HG03135 (cell line): ENCODE data around the gene USP34.

Experiments
- ATAC-seq: cut with Tn5 transposase; IDR thresholded peaks from one replicate; pipeline ENCODE4 v1.9.1; 2021; ENCODE audit warnings: mild to moderate bottlenecking, moderate library complexity; ENCODE audit not compliant: unreplicated experiment

USP34 gene

GRCh38 chr2:61327173-61327572 lies 143.7 kb downstream of the USP34 start:
- no peak for ATAC-seq

GRCh38 chr2:61326423-61326822 lies 144.5 kb downstream of the USP34 start:
- ATAC-seq: no peak

- ATAC-seq: no peak
Measured at GRCh38 chr2:61320181-61320580, 150.7 kb downstream of the USP34 start.

GRCh38 chr2:61318553-61318952 lies 152.3 kb downstream of the USP34 start:
- no peak for ATAC-seq

- ATAC-seq: no peak
Measured at GRCh38 chr2:61295981-61296380, 174.9 kb downstream of the USP34 start.

- no peak for ATAC-seq
Measured at GRCh38 chr2:61291851-61292575, 178.9 kb downstream of the USP34 start.

- no peak for ATAC-seq
Measured at GRCh38 chr2:61288070-61288841, 182.6 kb downstream of the USP34 start.

GRCh38 chr2:61287254-61287653 lies 183.6 kb downstream of the USP34 start:
- ATAC-seq: no peak

- ATAC-seq: no peak
Measured at GRCh38 chr2:61283443-61284160, 187.3 kb downstream of the USP34 start.

- ATAC-seq: no peak
Measured at GRCh38 chr2:61282104-61282590, 188.7 kb downstream of the USP34 start.

- no peak for ATAC-seq
Measured at GRCh38 chr2:61281321-61281720, 189.6 kb downstream of the USP34 start.

GRCh38 chr2:61277756-61278155 lies 193.1 kb downstream of the USP34 start:
- no peak for ATAC-seq

GRCh38 chr2:61275575-61276184 lies 195.2 kb downstream of the USP34 start:
- no peak for ATAC-seq

GRCh38 chr2:61272421-61273070 lies 198.3 kb downstream of the USP34 start:
- ATAC-seq: no peak

GRCh38 chr2:61268249-61268648 lies 202.6 kb downstream of the USP34 start:
- ATAC-seq: no peak

- no peak for ATAC-seq
Measured at GRCh38 chr2:61266632-61267505, 204.0 kb downstream of the USP34 start.

- no peak for ATAC-seq
Measured at GRCh38 chr2:61263830-61264229, 207.1 kb downstream of the USP34 start.

- ATAC-seq: no peak
Measured at GRCh38 chr2:61262699-61263098, 208.2 kb downstream of the USP34 start.

- ATAC-seq: no peak
Measured at GRCh38 chr2:61257446-61257845, 213.4 kb downstream of the USP34 start.
